Measurements from ENCODE around the gene CCDC102A.

- TF ChIP-seq CTCF (IDR thresholded peaks at IDR 0.05) = no peak
- no peak for TF ChIP-seq CEBPB (IDR thresholded peaks at IDR 0.05)
- no peak for TF ChIP-seq REST (IDR thresholded peaks at IDR 0.05)
- TF ChIP-seq MYC (IDR thresholded peaks at IDR 0.05; ENCODE audit: borderline replicate concordance, low read length) = no peak
- TF ChIP-seq MAX (IDR thresholded peaks at IDR 0.05) = no peak
- TF ChIP-seq HOXA7 (CRISPR knock-in tag; IDR thresholded peaks at IDR 0.05) = no peak
- TF ChIP-seq ZSCAN20 (CRISPR knock-in tag; IDR thresholded peaks at IDR 0.05) = no peak
- TF ChIP-seq JUN (IDR thresholded peaks at IDR 0.05) = no peak
- no peak for TF ChIP-seq EP300 (IDR thresholded peaks at IDR 0.05)
- no peak for TF ChIP-seq POLR2AphosphoS2 (conservative IDR thresholded peaks at IDR 0.05; ENCODE audit: low read length)
- no peak for TF ChIP-seq RFX5 (IDR thresholded peaks at IDR 0.05)
- no peak for TF ChIP-seq POLR2A (IDR thresholded peaks at IDR 0.05; ENCODE audit: low read length)
- TF ChIP-seq ESRRA (IDR thresholded peaks at IDR 0.05; ENCODE audit: borderline replicate concordance, low read length) = no peak
- TF ChIP-seq CHD4 (IDR thresholded peaks at IDR 0.05; ENCODE audit: borderline replicate concordance) = no peak
Measured at GRCh38 chr16:57533431-57534336, 2.7 kb downstream of the CCDC102A start.

All from A549 (cell line).